Effector memory CD8-positive, alpha-beta T cell (primary cell): ENCODE measurements around the gene PAXIP1.

ENCODE experiments used
- ATAC-seq: fragments of 150-1000 bp; cut with Tn5 transposase; replicated peaks from 2 replicates; pipeline ENCODE4 v1.10.0; 2021; ENCODE audit warnings: mild to moderate bottlenecking, moderate library complexity
- DNase-seq, 3 experiments: peaks; one replicate each; pipeline ENCODE4 v3.0.0; 2021
- H3K27ac Mint-ChIP-seq, 2 donors: one replicate each; pipeline ENCODE4 v1.8.0; 2022; ENCODE audit warnings: mild to moderate bottlenecking in 2 of 2, mixed read lengths in 2 of 2, moderate library complexity in 2 of 2
- H3K27me3 Mint-ChIP-seq, 2 donors: one replicate each; pipeline ENCODE4 v1.8.0; 2022; ENCODE audit warnings: mixed read lengths in 2 of 2
- H3K36me3 Mint-ChIP-seq: one replicate; pipeline ENCODE4 v1.8.0; 2022; ENCODE audit warnings: mild to moderate bottlenecking, moderate library complexity, mixed read lengths; ENCODE audit not compliant: insufficient read depth
- H3K4me1 Mint-ChIP-seq, 2 donors: one replicate each; pipeline ENCODE4 v1.8.0; 2022; ENCODE audit warnings: low read depth in 2 of 2, mixed read lengths in 2 of 2
- H3K4me3 Mint-ChIP-seq, 2 donors: one replicate each; pipeline ENCODE4 v1.8.0; 2022; ENCODE audit warnings: mild to moderate bottlenecking in 2 of 2, mixed read lengths in 2 of 2, moderate library complexity in 2 of 2
- H3K9me3 Mint-ChIP-seq, 2 donors: one replicate each; pipeline ENCODE4 v1.8.0; 2022; ENCODE audit warnings: mixed read lengths in 2 of 2

Gene PAXIP1

GRCh38 chr7:155003376-155004214, 671 bp upstream of the PAXIP1 start:
- peak overlapping the region; percentile 82 to 89 for H3K4me3 Mint-ChIP-seq
- peaks cover 18% of the 10 kb centered on the region for H3K36me3 Mint-ChIP-seq
- DNase-seq (peak; percentile 3 to 76 (median 74)), ATAC-seq (peak; percentile 80)
- H3K9me3 Mint-ChIP-seq, result no peaks in the 10 kb centered on the region
- H3K4me1 Mint-ChIP-seq, result peaks cover 9 to 10% of the 10 kb centered on the region in 2 donors
- no peaks in the 10 kb centered on the region for H3K27me3 Mint-ChIP-seq
- H3K27ac Mint-ChIP-seq, result peak overlapping the region; percentile 85 to 88

GRCh38 chr7:155002411-155003091, 373 bp downstream of the PAXIP1 start:
- H3K4me1 Mint-ChIP-seq, result peaks cover 9 to 10% of the 10 kb centered on the region in 2 donors

GRCh38 chr7:155001756-155002410, 1.0 kb downstream of the PAXIP1 start:
- H3K27ac Mint-ChIP-seq, result peak overlapping the region in 1 of 2 donors; percentile 93
- H3K27me3 Mint-ChIP-seq, result no peaks in the 10 kb centered on the region
- no peaks in the 10 kb centered on the region for H3K9me3 Mint-ChIP-seq
- peaks cover 10 to 11% of the 10 kb centered on the region in 2 donors for H3K4me1 Mint-ChIP-seq
- H3K4me3 Mint-ChIP-seq, result no peak overlapping the region
- ATAC-seq (no peak), DNase-seq (peak in 1 of 3 experiments; percentile 9)
- peaks cover 24% of the 10 kb centered on the region for H3K36me3 Mint-ChIP-seq

More at GRCh38 chr7:155002411-155003091, 373 bp downstream of the PAXIP1 start:
- H3K36me3 Mint-ChIP-seq, result peaks cover 18% of the 10 kb centered on the region
- no peaks in the 10 kb centered on the region for H3K27me3 Mint-ChIP-seq
- no peaks in the 10 kb centered on the region for H3K9me3 Mint-ChIP-seq
- peak overlapping the region in 1 of 2 donors; percentile 93 for H3K27ac Mint-ChIP-seq
- H3K4me3 Mint-ChIP-seq, result no peak overlapping the region
- ATAC-seq (peak; percentile 35), DNase-seq (peak in 1 of 3 experiments; percentile 7)

- Mint-ChIP-seq H3K36me3 (peaks cover 27% of the 10 kb centered on the region), H3K4me1 (peaks cover 10 to 11% of the 10 kb centered on the region in 2 donors), H3K4me3 (no peak overlapping the region), H3K9me3 (no peaks in the 10 kb centered on the region), H3K27me3 (no peaks in the 10 kb centered on the region), H3K27ac (no peak overlapping the region)
- no peak for ATAC-seq
- DNase-seq, result no peak
Measured at GRCh38 chr7:155000795-155001194, 2.1 kb downstream of the PAXIP1 start.

- Mint-ChIP-seq H3K4me1 (peaks cover 6 to 12% of the 10 kb centered on the region in 2 donors), H3K27ac (no peak overlapping the region), H3K9me3 (no peaks in the 10 kb centered on the region), H3K4me3 (no peak overlapping the region), H3K27me3 (no peaks in the 10 kb centered on the region), H3K36me3 (peaks cover 20% of the 10 kb centered on the region)
- DNase-seq (no peak), ATAC-seq (no peak)
Measured at GRCh38 chr7:154998481-154998880, 4.4 kb downstream of the PAXIP1 start.

- Mint-ChIP-seq H3K27ac (no peak overlapping the region), H3K4me3 (no peak overlapping the region), H3K36me3 (peaks cover 20% of the 10 kb centered on the region), H3K4me1 (peaks cover 6 to 12% of the 10 kb centered on the region in 2 donors), H3K27me3 (no peaks in the 10 kb centered on the region), H3K9me3 (no peaks in the 10 kb centered on the region)
- no peak for DNase-seq
- ATAC-seq, result no peak
Measured at GRCh38 chr7:154997840-154998370, 5.0 kb downstream of the PAXIP1 start.

- peaks cover 20% of the 10 kb centered on the region for H3K36me3 Mint-ChIP-seq
Measured at GRCh38 chr7:154996756-154997155, 6.2 kb downstream of the PAXIP1 start.

GRCh38 chr7:154996101-154996500, 6.8 kb downstream of the PAXIP1 start:
- Mint-ChIP-seq H3K27me3 (no peaks in the 10 kb centered on the region), H3K36me3 (peaks cover 21% of the 10 kb centered on the region), H3K27ac (no peak overlapping the region), H3K4me3 (no peak overlapping the region), H3K4me1 (peaks cover 6 to 7% of the 10 kb centered on the region in 2 donors), H3K9me3 (no peaks in the 10 kb centered on the region)
- ATAC-seq (no peak), DNase-seq (no peak)

More at GRCh38 chr7:154996756-154997155, 6.2 kb downstream of the PAXIP1 start:
- Mint-ChIP-seq H3K27ac (no peak overlapping the region), H3K27me3 (no peaks in the 10 kb centered on the region), H3K9me3 (no peaks in the 10 kb centered on the region), H3K4me1 (peaks cover 6 to 9% of the 10 kb centered on the region in 2 donors), H3K4me3 (no peak overlapping the region)
- DNase-seq (no peak), ATAC-seq (no peak)

- Mint-ChIP-seq H3K27ac (peak overlapping the region; percentile 21 to 53), H3K4me3 (no peak overlapping the region), H3K36me3 (peaks cover 24% of the 10 kb centered on the region), H3K9me3 (no peaks in the 10 kb centered on the region), H3K27me3 (no peaks in the 10 kb centered on the region), H3K4me1 (peaks cover 6 to 7% of the 10 kb centered on the region in 2 donors)
- no peak for DNase-seq
- ATAC-seq, result no peak
Measured at GRCh38 chr7:154994996-154995395, 7.9 kb downstream of the PAXIP1 start.

- H3K9me3 Mint-ChIP-seq, result no peaks in the 10 kb centered on the region
- ATAC-seq, result no peak
- no peak overlapping the region for H3K4me3 Mint-ChIP-seq
- no peak for DNase-seq
- no peak overlapping the region for H3K27ac Mint-ChIP-seq
- peaks cover 20% of the 10 kb centered on the region for H3K36me3 Mint-ChIP-seq
- peaks cover 5 to 9% of the 10 kb centered on the region in 2 donors for H3K4me1 Mint-ChIP-seq
- H3K27me3 Mint-ChIP-seq, result no peaks in the 10 kb centered on the region
Measured at GRCh38 chr7:154990964-154991540, 11.9 kb downstream of the PAXIP1 start.

GRCh38 chr7:154987571-154987970, 15.4 kb downstream of the PAXIP1 start:
- Mint-ChIP-seq H3K27me3 (no peaks in the 10 kb centered on the region), H3K9me3 (no peaks in the 10 kb centered on the region), H3K27ac (peak overlapping the region in 1 of 2 donors; percentile 50), H3K4me1 (peaks cover 3 to 8% of the 10 kb centered on the region in 2 donors), H3K4me3 (no peak overlapping the region), H3K36me3 (peaks cover 12% of the 10 kb centered on the region)
- DNase-seq (no peak), ATAC-seq (no peak)

- Mint-ChIP-seq H3K4me3 (no peak overlapping the region), H3K9me3 (no peaks in the 10 kb centered on the region), H3K27ac (no peak overlapping the region), H3K27me3 (no peaks in the 10 kb centered on the region), H3K36me3 (peaks cover 12% of the 10 kb centered on the region), H3K4me1 (peaks cover 3 to 8% of the 10 kb centered on the region in 2 donors)
- no peak for DNase-seq
- no peak for ATAC-seq
Measured at GRCh38 chr7:154986200-154986945, 16.6 kb downstream of the PAXIP1 start.
